ENCODE results near the gene IER3IP1.

DNA sequence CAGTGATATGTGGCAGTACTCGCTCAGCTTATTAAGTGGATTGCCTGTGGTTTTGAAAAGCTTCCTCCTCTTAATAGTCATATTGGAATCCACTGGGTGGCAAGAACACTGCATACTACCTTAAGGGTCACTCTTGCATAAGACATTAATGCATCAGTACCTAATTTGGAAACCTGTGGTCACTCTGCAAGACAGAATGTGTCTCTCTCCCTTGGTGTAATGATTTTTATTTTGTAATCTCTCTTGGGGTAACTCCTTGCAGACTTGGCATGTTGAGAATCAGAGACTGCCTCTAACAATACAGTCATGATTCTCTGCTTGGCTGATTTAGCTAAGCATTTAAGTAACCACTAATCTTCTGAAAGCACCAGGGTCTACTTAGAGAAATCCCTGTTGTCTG lies 33.0 kb upstream of the IER3IP1 start:
- TF ChIP-seq CTCF (conservative IDR thresholded peaks at IDR 0.05; ENCODE audit: low read depth, low read length): no peak
- TF ChIP-seq POLR2A (IDR thresholded peaks at IDR 0.05; ENCODE audit: low read depth, low read length): no peak
- no peak for TF ChIP-seq CEBPB (IDR thresholded peaks at IDR 0.05; ENCODE audit: low read depth, low read length)
- no peak for TF ChIP-seq MAZ (IDR thresholded peaks at IDR 0.05; ENCODE audit: borderline replicate concordance, low read depth, low read length)
- no peak for TF ChIP-seq RCOR1 (IDR thresholded peaks at IDR 0.05; ENCODE audit: insufficient replicate concordance, low read length)
- no peak for TF ChIP-seq RAD21 (IDR thresholded peaks at IDR 0.05; ENCODE audit: low read length)
- TF ChIP-seq MXI1 (IDR thresholded peaks at IDR 0.05; ENCODE audit: borderline replicate concordance, low read depth, low read length): no peak
- no peak for TF ChIP-seq SMC3 (IDR thresholded peaks at IDR 0.05; ENCODE audit: low read depth, low read length)
- no peak for TF ChIP-seq CHD1 (IDR thresholded peaks at IDR 0.05; ENCODE audit: low read depth, low read length)
- no peak for TF ChIP-seq MAFK (IDR thresholded peaks at IDR 0.05; ENCODE audit: low read depth, low read length)
- no peak for TF ChIP-seq RFX5 (IDR thresholded peaks at IDR 0.05; ENCODE audit: low read depth, low read length)
- TF ChIP-seq FOS (IDR thresholded peaks at IDR 0.05; ENCODE audit: low read depth, low read length): no peak

All from IMR-90 (cell line).